ENCODE results near the gene NELL2.

GRCh38 chr12:44459569-44459968 lies 416.5 kb downstream of the NELL2 start:
- TF ChIP-seq SMC3 (IDR thresholded peaks at IDR 0.05) = no peak
- TF ChIP-seq POLR2A (IDR thresholded peaks at IDR 0.05; ENCODE audit: low read length) = no peak
- TF ChIP-seq CTCF (IDR thresholded peaks at IDR 0.05) = no peak
- TF ChIP-seq FOSL2 (IDR thresholded peaks at IDR 0.05) = no peak
- TF ChIP-seq FOSL2 (CRISPR knock-in tag; IDR thresholded peaks at IDR 0.05) = no peak
- no peak for TF ChIP-seq JUNB (IDR thresholded peaks at IDR 0.05)
- no peak for TF ChIP-seq RFX5 (IDR thresholded peaks at IDR 0.05)
- no peak for TF ChIP-seq ATOH8 (CRISPR knock-in tag; IDR thresholded peaks at IDR 0.05; ENCODE audit: low read depth)
- TF ChIP-seq E2F6 (IDR thresholded peaks at IDR 0.05; ENCODE audit: borderline replicate concordance, low read depth) = no peak

All from A549 (cell line).